Measurements from ENCODE around the gene SGTA.

SGTA gene

DNA sequence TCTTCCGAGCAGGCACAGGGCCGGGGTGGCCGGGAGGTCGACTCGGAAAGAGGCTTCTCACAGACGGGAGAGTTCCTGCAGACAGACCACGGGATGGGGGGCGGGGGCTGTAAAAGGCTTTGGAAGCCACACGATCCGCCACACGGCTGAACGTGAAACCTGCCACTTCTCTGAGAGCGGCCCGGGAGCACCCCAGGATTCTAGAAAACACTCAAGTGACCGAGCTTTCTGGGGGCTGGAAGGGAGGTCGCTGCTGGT is 27.7 kb downstream of the SGTA start:
- DNase-seq (ENCODE audit: low spot score) = no peak

GRCh38 chr19:2754659-2755447 is 28.2 kb downstream of the SGTA start:
- no peak for DNase-seq (ENCODE audit: low spot score)

- DNase-seq (ENCODE audit: low spot score) = no peak
Measured at GRCh38 chr19:2751438-2751830, 31.6 kb downstream of the SGTA start.

- no peak for DNase-seq (ENCODE audit: low spot score)
Measured at GRCh38 chr19:2750808-2751437, 32.1 kb downstream of the SGTA start.

DNA sequence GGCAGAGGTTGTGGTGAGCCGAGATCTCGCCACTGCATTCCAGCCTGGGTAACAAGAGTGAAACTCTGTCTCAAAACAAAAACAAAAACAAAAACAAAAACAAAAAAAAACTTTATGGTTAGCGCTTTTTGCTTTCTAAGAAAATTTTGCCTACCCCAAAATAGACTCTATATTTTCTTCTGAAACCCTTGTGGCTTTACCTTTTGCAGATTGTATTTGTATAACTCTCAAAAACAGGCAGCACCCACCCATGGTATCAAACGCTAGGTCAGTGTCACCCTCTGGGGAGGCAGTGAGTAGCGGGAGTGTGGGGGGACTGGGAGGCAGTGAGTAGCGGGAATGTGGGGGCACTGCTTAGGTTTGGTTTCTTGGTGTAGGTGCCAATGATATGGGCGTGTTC is 35.7 kb downstream of the SGTA start:
- DNase-seq (ENCODE audit: low spot score) = no peak

DNA sequence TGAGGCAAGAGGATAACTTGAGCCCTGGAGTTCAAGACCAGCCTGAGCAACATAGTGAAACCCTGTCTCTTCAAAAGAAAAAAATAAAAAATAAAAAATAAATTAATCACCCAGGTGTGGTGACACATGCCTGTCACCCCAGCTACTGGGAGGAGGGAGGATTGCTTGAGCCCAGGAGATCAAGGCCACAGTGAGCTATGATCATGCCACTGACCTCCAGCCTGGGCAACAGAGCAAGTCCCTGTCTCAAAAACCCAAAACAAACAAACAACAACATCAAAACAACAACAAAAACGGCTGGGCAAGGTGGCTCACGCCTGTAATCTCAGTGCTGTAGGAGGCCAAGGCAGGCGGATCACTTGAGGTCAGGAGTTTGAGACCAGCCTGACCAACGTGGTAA is 39.0 kb downstream of the SGTA start:
- DNase-seq (ENCODE audit: low spot score) = no peak

GRCh38 chr19:2743099-2743498 is 40.0 kb downstream of the SGTA start:
- DNase-seq (ENCODE audit: low spot score) = no peak

DNA sequence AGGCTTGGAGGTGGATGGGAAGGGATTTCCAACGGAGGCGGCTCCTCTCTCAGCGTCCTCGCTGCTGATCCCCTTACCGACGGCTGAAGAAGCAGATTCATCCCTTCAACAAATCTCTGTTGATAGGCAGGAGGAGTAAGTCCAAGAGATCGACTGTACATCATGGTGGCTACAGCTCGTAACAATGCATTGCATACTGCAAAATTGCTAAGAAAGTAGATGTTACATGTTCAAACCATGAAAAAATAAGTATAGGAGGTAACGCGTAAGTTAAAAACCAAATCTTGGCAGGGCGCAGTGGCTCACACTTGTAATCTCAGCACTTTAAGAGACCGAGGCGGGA is 42.8 kb downstream of the SGTA start:
- DNase-seq (ENCODE audit: low spot score) = no peak

DNA sequence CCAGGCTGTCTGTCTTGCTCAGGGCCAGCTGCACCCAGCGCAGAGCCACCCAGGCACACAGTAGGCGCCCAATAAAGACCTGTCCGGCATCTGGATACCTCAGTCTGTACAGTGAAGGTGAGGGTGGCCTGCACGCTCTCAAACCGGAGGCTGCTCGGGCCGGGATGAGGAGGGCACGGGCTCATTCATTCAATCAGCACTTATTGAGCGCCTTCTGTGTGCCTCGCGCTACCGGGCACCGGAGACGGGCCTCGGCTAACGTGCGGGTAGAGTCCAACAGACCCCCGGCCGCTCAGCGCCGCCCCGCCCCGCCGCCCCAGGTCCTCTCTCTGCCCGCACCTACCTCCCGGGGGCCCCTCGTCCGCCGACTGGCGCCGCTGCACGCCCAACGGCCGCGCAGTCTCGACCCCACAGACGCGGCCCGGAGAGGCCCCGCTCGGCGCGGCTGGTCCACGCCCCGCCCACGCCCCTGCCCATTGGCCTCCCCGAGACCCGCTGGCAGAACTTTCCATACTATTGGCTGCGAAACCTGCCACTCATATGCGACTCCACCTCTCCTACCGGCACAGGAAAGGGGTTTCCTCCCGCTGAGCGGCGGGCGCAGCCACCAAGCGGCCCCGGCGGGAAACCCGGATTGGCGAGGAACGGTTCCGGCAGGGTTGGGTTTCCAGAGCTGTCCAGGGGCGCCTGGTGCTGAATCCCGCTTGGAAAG is 43.3 kb downstream of the SGTA start, which contains the start of gene SLC39A3:
TSS of gene SLC39A3 (minus strand) at position 416 of the 712 bp plus-strand sequence. CDS start 2,760 bp downstream, outside the sequence.
- peak; percentile 100 for DNase-seq (ENCODE audit: low spot score)

GRCh38 chr19:2736550-2737190 is 46.4 kb downstream of the SGTA start:
- no peak for DNase-seq (ENCODE audit: low spot score)

- DNase-seq (ENCODE audit: low spot score) = no peak
Measured at GRCh38 chr19:2735374-2735773, 47.7 kb downstream of the SGTA start.

DNA sequence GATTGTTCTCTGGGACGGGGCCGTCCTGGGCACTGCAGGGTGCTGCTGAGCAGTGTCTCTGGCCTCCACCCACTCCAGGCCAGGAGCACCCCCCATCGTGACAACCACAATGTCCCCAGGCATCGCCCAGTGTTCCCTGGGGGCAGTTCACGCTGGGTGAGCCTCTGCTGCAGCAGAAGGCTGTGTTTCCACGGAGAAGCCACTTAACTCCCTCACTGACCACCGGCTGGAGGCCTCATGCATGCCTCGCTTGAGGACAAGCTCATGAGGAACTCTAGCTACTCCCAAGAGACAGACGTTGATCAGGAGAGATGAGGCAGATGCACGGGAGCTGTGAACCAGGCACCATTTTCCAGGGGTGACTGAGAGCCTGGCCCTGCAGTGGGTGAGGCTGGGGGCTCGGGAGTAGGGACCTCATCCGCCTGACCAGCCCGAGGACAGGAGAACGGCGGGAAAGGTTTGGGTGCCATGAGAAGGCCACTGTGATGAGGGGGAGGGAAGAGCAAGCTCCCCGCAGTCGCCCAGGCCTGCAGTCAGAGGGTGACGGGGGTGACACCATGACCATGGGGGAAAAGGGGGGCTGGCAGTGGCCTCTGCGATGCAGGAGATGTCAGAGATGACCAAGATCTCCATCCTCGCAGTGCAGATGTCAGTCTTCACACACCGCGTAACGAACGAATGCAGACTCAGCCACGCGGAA is 48.3 kb downstream of the SGTA start:
- no peak for DNase-seq (ENCODE audit: low spot score)

- no peak for DNase-seq (ENCODE audit: low spot score)
Measured at GRCh38 chr19:2733930-2734588, 49.0 kb downstream of the SGTA start.

DNA sequence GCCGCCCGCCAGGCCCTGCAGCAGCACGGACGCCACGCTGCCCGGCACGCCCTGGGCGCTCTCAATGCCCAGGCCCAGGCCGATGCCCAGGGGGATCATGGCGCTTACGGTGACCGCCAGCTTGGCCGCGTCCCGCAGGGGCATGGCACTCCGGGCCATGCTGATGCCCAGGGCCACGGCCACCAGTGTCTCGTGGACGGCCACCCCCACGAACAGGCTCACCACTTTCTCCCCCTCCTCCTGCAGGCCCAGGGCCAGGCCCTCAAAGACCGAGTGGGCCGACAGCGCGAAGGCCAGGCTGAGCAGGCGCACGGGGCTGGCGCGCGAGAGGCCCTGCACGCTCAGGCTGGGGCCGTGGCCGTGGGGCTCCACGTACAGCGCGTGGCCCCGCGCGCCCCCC is 50.2 kb downstream of the SGTA start:
- peak; percentile 26 for DNase-seq (ENCODE audit: low spot score)

- no peak for DNase-seq (ENCODE audit: low spot score)
Measured at GRCh38 chr19:2732157-2732725, 50.8 kb downstream of the SGTA start.

DNA sequence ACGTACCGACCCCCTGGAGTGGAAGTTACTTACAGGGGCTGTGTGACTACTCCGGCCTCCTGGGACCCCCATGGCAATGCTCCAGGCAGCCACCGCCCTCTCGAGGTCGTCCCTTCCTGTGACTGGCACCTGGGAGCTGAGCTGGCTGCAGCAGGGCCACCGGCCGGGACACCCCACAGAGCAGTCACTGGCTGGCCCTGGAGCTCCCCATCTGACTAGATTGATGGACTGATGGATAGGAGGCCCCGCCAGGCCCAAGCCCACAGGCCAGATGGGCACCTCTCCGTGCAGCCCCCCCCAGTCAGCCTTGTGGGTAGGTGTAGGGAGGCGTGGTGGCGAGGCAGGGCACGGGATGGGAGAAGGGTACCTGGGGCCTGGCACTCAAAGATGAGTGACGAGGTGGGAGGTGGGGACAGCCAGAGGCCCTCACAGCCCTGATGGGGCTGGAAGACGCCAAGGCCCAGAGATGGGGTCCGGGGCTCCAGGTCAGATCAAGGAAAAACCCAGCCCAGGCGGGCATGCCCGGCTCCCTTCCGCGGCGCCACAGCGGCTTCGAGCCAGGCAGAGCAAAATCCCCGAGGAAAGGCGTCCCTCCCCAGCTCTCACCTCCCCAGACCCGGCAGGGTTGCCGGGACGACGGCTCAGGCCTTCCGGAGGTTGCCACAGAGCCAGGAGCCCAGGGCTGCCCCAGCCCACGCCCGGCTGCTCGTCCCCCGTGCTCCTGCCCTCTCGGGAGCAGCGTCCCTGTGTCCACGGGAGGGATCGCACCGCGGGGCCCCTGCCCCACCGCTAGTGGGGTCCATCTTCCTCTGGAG is 51.7 kb downstream of the SGTA start:
- DNase-seq (ENCODE audit: low spot score) = peak; percentile 38

DNA sequence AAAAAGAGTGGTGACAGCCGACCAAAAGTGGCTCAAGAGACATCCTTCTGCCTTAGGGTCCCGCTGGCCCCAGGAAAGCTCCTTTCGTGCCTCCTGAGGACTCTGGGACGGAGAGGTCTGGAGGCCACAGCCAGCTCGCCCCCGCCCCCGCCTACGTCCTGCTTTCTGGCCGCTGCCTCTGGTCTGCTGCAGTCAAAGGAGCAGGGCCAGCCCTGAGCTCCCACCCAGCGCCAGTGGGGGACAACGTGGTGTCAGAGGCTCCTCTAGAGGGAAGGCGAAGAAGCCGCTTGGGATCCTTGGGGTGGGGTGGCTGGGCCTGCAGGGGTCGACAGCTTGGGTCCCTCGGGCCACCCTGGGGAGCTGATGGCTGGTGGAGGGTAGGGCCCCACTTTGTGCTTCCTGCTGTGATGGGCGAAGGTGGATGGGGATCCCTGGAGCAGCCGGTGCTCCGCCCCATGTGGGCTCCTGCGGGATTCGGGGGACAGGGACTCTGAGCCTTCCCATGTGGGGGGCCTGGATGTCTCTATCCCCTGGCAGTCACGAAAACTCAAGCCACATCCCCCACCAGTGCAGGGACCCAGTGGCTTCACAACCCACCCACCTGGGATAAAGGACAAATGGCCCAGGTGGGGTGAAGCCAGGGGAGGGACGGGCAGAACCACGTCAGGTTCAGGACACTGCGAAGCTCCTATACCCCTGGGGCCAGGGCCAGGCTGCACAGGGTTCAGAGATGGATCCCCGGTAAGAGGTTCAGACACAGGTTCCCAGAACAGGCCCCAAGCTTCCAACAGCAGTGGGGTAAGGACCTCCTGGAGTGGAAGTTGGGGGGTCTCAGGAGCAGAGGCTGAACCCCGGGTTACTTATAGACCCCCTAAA is 52.9 kb downstream of the SGTA start:
- DNase-seq (ENCODE audit: low spot score) = peak; percentile 31

DNA sequence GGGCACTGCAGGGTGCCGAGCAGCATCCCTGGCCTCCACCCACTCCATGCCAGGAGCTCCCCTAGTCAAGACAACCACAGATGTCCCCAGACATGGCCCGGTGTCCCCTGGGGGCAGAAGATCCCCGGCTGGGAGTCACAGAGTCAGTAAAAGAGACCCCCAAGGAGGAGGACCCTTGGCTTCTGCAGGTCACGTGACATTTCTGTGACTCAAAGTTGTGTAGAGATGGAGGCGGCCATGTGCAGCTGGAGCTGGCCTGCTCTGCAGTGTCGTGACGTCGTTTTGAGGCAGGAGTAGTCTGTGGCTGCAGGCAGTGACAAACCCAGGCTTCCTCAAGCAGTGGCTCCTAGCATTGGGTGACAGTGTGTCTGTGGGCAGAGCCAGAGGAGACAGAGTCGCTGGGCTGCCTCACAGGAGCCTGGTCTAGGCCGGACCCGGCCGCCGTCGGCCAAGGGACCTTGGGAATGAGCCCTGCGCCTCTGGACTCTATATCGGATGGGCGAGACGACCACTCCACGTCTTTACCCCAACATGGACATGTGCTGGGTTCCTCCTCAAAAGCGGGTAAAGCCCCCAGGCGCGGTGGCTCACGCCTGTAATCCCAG is 54.2 kb downstream of the SGTA start:
- DNase-seq (ENCODE audit: low spot score) = peak; percentile 21

- peak; percentile 38 for DNase-seq (ENCODE audit: low spot score)
Measured at GRCh38 chr19:2727640-2727944, 55.5 kb downstream of the SGTA start.

Measured in D341Med (cell line).